SK-N-SH treated with all-trans-retinoic acid at 6 μM for 48 hours (cell line): ENCODE data around the gene UBAP1L.

Source experiments
- ATAC-seq: fragments of 200-7000 bp; cut with Tn5 transposase; 3 replicates; pipeline ENCODE4 v1.9.1; 2020; ENCODE audit warnings: mild to moderate bottlenecking, moderate library complexity
- ARNTL ChIP-seq: fragments of 450-650 bp; formaldehyde crosslinking; IDR thresholded peaks from 2 replicates; pipeline ENCODE4 v1.5.0; 2020; ENCODE audit warnings: low read depth, mild to moderate bottlenecking, moderate library complexity, borderline replicate concordance
- BACH2 ChIP-seq: fragments of 250-450 bp; sonication (Bioruptor Pico); IDR thresholded peaks from 2 replicates; pipeline ENCODE4 v1.9.0; 2021; ENCODE audit warnings: mild to moderate bottlenecking, borderline replicate concordance
- CSDC2 ChIP-seq: fragments of 250-450 bp; sonication (Bioruptor Pico); IDR thresholded peaks from 2 replicates; pipeline ENCODE4 v1.5.0; 2020; ENCODE audit warnings: mild to moderate bottlenecking, moderate library complexity
- CSRNP3 ChIP-seq: fragments of 250-450 bp; sonication (Bioruptor Pico); IDR thresholded peaks from 2 replicates; pipeline ENCODE4 v1.5.1; 2021; ENCODE audit warnings: mild to moderate bottlenecking, moderate library complexity
- ESRRG ChIP-seq: fragments of 250-450 bp; sonication (Bioruptor Pico); IDR thresholded peaks from 2 replicates; pipeline ENCODE4 v1.6.1; 2021; ENCODE audit warnings: mild to moderate bottlenecking
- GLIS3 ChIP-seq: fragments of 250-450 bp; sonication (Bioruptor Pico); IDR thresholded peaks from 2 replicates; pipeline ENCODE4 v1.5.0; 2020; ENCODE audit warnings: mild to moderate bottlenecking, moderate library complexity
- ISL1 ChIP-seq: fragments of 250-450 bp; sonication (Bioruptor Pico); IDR thresholded peaks from 2 replicates; pipeline ENCODE4 v2.1.2; 2022; ENCODE audit warnings: mild to moderate bottlenecking, moderate library complexity
- OSR1 ChIP-seq: fragments of 250-450 bp; sonication (Bioruptor Pico); IDR thresholded peaks from 2 replicates; pipeline ENCODE4 v1.8.0; 2022; ENCODE audit warnings: moderate library complexity, mild to moderate bottlenecking, inconsistent platforms
- PATZ1 ChIP-seq: fragments of 250-450 bp; sonication (Bioruptor Pico); IDR thresholded peaks from 2 replicates; pipeline ENCODE4 v1.8.0; 2020; ENCODE audit warnings: mild to moderate bottlenecking, moderate library complexity, borderline replicate concordance
- POU6F1 ChIP-seq: fragments of 250-450 bp; sonication (Bioruptor Pico); IDR thresholded peaks from 2 replicates; pipeline ENCODE4 v1.8.0; 2021; ENCODE audit warnings: low read depth, mild to moderate bottlenecking, moderate library complexity, borderline replicate concordance
- PPARA ChIP-seq: fragments of 250-450 bp; sonication (Bioruptor Pico); IDR thresholded peaks from 2 replicates; pipeline ENCODE4 v1.5.0; 2020; ENCODE audit warnings: mild to moderate bottlenecking, borderline replicate concordance
- RARB ChIP-seq: fragments of 250-450 bp; sonication (Bioruptor Pico); IDR thresholded peaks from 2 replicates; pipeline ENCODE4 v1.8.0; 2021; ENCODE audit warnings: mild to moderate bottlenecking, moderate library complexity
- SNAI2 ChIP-seq: fragments of 250-450 bp; sonication (Bioruptor Pico); IDR thresholded peaks from 2 replicates; pipeline ENCODE4 v1.5.0; 2020; ENCODE audit warnings: mild to moderate bottlenecking, moderate library complexity
- TCF4 ChIP-seq: fragments of 250-450 bp; sonication (Bioruptor Pico); IDR thresholded peaks from 2 replicates; pipeline ENCODE4 v1.8.0; 2021; ENCODE audit warnings: mild to moderate bottlenecking, moderate library complexity, borderline replicate concordance
- TOX ChIP-seq: fragments of 250-450 bp; sonication (Bioruptor Pico); IDR thresholded peaks from 2 replicates; pipeline ENCODE4 v1.8.0; 2021; ENCODE audit warnings: mild to moderate bottlenecking, moderate library complexity, borderline replicate concordance
- ZC3H10 ChIP-seq: fragments of 250-450 bp; sonication (Bioruptor Pico); IDR thresholded peaks from 2 replicates; pipeline ENCODE4 v1.5.1; 2021; ENCODE audit warnings: mild to moderate bottlenecking, moderate library complexity
- ZFP3 ChIP-seq: fragments of 250-450 bp; sonication (Bioruptor Pico); IDR thresholded peaks from 2 replicates; pipeline ENCODE4 v1.5.0; 2020; ENCODE audit warnings: mild to moderate bottlenecking, moderate library complexity
- ZFP30 ChIP-seq: fragments of 450-650 bp; formaldehyde crosslinking; IDR thresholded peaks from 2 replicates; pipeline ENCODE4 v1.5.0; 2022; ENCODE audit warnings: mild to moderate bottlenecking, moderate library complexity
- ZNF565 ChIP-seq: fragments of 450-650 bp; formaldehyde crosslinking; conservative IDR thresholded peaks from 2 replicates; pipeline ENCODE4 v1.5.0; 2020; ENCODE audit warnings: low read depth, mild to moderate bottlenecking, moderate library complexity
- ZNF70 ChIP-seq: fragments of 450-650 bp; formaldehyde crosslinking; IDR thresholded peaks from 2 replicates; pipeline ENCODE4 v1.5.0; 2020; ENCODE audit warnings: mild to moderate bottlenecking, moderate library complexity
- ZNF8 ChIP-seq: fragments of 450-650 bp; formaldehyde crosslinking; IDR thresholded peaks from 2 replicates; pipeline ENCODE4 v1.5.0; 2020; ENCODE audit warnings: mild to moderate bottlenecking, moderate library complexity
- TF ChIP-seq, protein P1 (sequence below): fragments of 250-450 bp; sonication (Bioruptor Pico); IDR thresholded peaks from 2 replicates; pipeline ENCODE4 v1.5.1; 2020; ENCODE audit warnings: low read depth, mild to moderate bottlenecking, moderate library complexity
- TF ChIP-seq, protein P2 (sequence below): fragments of 250-450 bp; sonication (Bioruptor Pico); IDR thresholded peaks from 2 replicates; pipeline ENCODE4 v1.5.0; 2020; ENCODE audit warnings: mild to moderate bottlenecking, moderate library complexity

Gene UBAP1L

DNA sequence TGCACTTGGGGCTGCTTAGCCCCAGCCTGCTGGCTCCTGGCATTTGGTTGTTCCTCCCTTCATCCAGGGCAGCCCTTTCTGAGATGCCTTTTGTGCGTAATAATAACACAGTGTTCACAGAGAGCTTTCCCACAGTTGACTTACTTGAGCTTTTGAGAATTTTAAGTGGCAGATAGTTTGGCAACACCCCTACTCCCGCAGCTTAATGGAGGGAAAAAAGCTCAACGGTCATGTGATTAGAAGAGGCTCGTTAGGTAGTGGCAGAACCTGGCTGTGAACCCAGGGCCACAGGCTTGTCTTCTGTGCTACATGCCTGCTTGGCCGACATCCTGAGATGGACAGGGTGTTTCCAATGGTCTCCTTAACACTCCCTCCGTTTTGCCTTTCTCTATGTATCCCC is 33.7 kb downstream of the UBAP1L start:
- ATAC-seq = no peak
- TF ChIP-seq CSDC2 (CRISPR knock-in tag) (no peak), ZNF70 (CRISPR knock-in tag) (no peak), ZNF565 (no peak), OSR1 (CRISPR knock-in tag) (no peak), ARNTL (CRISPR knock-in tag) (no peak), BACH2 (CRISPR knock-in tag) (no peak), ZFP30 (CRISPR knock-in tag) (no peak), POU6F1 (CRISPR knock-in tag) (no peak), PATZ1 (CRISPR knock-in tag) (no peak), ZFP3 (CRISPR knock-in tag) (no peak)
- TF ChIP-seq, protein P1, sequence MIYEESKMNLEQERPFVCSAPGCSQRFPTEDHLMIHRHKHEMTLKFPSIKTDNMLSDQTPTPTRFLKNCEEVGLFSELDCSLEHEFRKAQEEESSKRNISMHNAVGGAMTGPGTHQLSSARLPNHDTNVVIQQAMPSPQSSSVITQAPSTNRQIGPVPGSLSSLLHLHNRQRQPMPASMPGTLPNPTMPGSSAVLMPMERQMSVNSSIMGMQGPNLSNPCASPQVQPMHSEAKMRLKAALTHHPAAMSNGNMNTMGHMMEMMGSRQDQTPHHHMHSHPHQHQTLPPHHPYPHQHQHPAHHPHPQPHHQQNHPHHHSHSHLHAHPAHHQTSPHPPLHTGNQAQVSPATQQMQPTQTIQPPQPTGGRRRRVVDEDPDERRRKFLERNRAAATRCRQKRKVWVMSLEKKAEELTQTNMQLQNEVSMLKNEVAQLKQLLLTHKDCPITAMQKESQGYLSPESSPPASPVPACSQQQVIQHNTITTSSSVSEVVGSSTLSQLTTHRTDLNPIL (CRISPR knock-in tag) = no peak
- TF ChIP-seq, protein P2, sequence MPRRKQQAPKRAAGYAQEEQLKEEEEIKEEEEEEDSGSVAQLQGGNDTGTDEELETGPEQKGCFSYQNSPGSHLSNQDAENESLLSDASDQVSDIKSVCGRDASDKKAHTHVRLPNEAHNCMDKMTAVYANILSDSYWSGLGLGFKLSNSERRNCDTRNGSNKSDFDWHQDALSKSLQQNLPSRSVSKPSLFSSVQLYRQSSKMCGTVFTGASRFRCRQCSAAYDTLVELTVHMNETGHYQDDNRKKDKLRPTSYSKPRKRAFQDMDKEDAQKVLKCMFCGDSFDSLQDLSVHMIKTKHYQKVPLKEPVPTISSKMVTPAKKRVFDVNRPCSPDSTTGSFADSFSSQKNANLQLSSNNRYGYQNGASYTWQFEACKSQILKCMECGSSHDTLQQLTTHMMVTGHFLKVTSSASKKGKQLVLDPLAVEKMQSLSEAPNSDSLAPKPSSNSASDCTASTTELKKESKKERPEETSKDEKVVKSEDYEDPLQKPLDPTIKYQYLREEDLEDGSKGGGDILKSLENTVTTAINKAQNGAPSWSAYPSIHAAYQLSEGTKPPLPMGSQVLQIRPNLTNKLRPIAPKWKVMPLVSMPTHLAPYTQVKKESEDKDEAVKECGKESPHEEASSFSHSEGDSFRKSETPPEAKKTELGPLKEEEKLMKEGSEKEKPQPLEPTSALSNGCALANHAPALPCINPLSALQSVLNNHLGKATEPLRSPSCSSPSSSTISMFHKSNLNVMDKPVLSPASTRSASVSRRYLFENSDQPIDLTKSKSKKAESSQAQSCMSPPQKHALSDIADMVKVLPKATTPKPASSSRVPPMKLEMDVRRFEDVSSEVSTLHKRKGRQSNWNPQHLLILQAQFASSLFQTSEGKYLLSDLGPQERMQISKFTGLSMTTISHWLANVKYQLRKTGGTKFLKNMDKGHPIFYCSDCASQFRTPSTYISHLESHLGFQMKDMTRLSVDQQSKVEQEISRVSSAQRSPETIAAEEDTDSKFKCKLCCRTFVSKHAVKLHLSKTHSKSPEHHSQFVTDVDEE (CRISPR knock-in tag) = no peak
- TF ChIP-seq, all 23 proteins: peak for 0

GRCh38 chr15:65079580-65079979 is 35.4 kb downstream of the UBAP1L start:
- ATAC-seq = no peak
- TF ChIP-seq ZNF70 (CRISPR knock-in tag) = no peak
- no peak for TF ChIP-seq RARB (CRISPR knock-in tag)
- TF ChIP-seq CSRNP3 (CRISPR knock-in tag) = no peak
- no peak for TF ChIP-seq ISL1 (CRISPR knock-in tag)
- TF ChIP-seq ARNTL (CRISPR knock-in tag) = no peak
- TF ChIP-seq CSDC2 (CRISPR knock-in tag) = no peak
- no peak for TF ChIP-seq ZNF8
- no peak for TF ChIP-seq ESRRG
- TF ChIP-seq TOX (CRISPR knock-in tag) = no peak
- no peak for TF ChIP-seq ZC3H10 (CRISPR knock-in tag)
- TF ChIP-seq, protein P1 (CRISPR knock-in tag) = no peak
- TF ChIP-seq ZFP3 (CRISPR knock-in tag) = no peak
- TF ChIP-seq, protein P2 (CRISPR knock-in tag) = no peak
- TF ChIP-seq POU6F1 (CRISPR knock-in tag) = no peak
- no peak for TF ChIP-seq TCF4 (CRISPR knock-in tag)
- no peak for TF ChIP-seq PPARA (CRISPR knock-in tag)
- TF ChIP-seq ZNF565 = no peak
- no peak for TF ChIP-seq SNAI2
- no peak for TF ChIP-seq GLIS3
